Naive thymus-derived CD4-positive, alpha-beta T cell (primary cell): ENCODE results near the gene SEC14L1. TPM values are rescaled to one million over a fixed set of nuclear protein-coding genes. Genes with fewer than 3 reads are reported as not detected.

Source experiments
- ATAC-seq: fragments of 150-1000 bp; cut with Tn5 transposase; 2 replicates; pipeline ENCODE4 v1.10.0; 2021; ENCODE audit warnings: mild to moderate bottlenecking, moderate library complexity
- CTCF ChIA-PET: fragments of 350-600 bp; sonication (Branson Sonifier 250); formaldehyde crosslinking; loops from one replicate; lab custom pipeline; 2021; ENCODE audit warnings: antibody characterized with exemption; lab: Charles Lee
- POLR2A ChIA-PET: fragments of 350-600 bp; sonication (Branson Sonifier 250); formaldehyde crosslinking; loops from one replicate; lab custom pipeline; 2021; ENCODE audit warnings: antibody characterized with exemption, inconsistent platforms; lab: Charles Lee
- DNase-seq, 9 donors: peaks; one replicate each; pipeline versions ENCODE4 v3.0.0 to v3.0.0-alpha.2; 2020 to 2022; ENCODE audit warnings: mixed read lengths in 1 of 9
- H3K27ac ChIP-seq: one replicate; pipeline ENCODE4 v1.7.0; 2013; ENCODE audit warnings: mild to moderate bottlenecking, low read depth, low read length, moderate library complexity
- H3K27me3 ChIP-seq, 2 donors: one replicate each; pipeline ENCODE4 v1.7.0; 2013; ENCODE audit warnings: low read length in 2 of 2, mild to moderate bottlenecking in 2 of 2, moderate library complexity in 2 of 2; ENCODE audit not compliant: control insufficient read depth in 2 of 2, insufficient read depth in 2 of 2
- H3K36me3 ChIP-seq, 3 experiments: 1 replicate in 2 of 3; 2 replicates in 1 of 3; pipeline ENCODE4 v1.7.0; 2013; ENCODE audit warnings: low read length in 3 of 3, mild to moderate bottlenecking in 3 of 3, moderate library complexity in 1 of 3; ENCODE audit not compliant: insufficient read depth in 3 of 3, control insufficient read depth in 2 of 3
- H3K4me1 ChIP-seq, 2 donors: one replicate each; pipeline ENCODE4 v1.7.0; 2013; ENCODE audit warnings: low read length in 2 of 2, mild to moderate bottlenecking in 2 of 2, moderate library complexity in 1 of 2; ENCODE audit not compliant: control insufficient read depth in 2 of 2, insufficient read depth in 2 of 2
- H3K4me3 ChIP-seq: 2 replicates; pipeline ENCODE4 v1.7.0; 2013; ENCODE audit warnings: mild to moderate bottlenecking, low read length
- H3K9me3 ChIP-seq, 3 experiments: 1 replicate in 2 of 3; 2 replicates in 1 of 3; pipeline ENCODE4 v1.7.0; 2013; ENCODE audit warnings: low read length in 3 of 3; ENCODE audit not compliant: control insufficient read depth in 2 of 3
- H3K27ac Mint-ChIP-seq, 9 donors: one replicate each; pipeline ENCODE4 v1.8.0; 2020 to 2022; ENCODE audit warnings: mixed read lengths in 9 of 9, mild to moderate bottlenecking in 8 of 9, moderate library complexity in 5 of 9, inconsistent platforms in 2 of 9
- H3K27me3 Mint-ChIP-seq, 5 donors: one replicate each; pipeline ENCODE4 v1.8.0; 2021 to 2022; ENCODE audit warnings: mixed read lengths in 5 of 5, mild to moderate bottlenecking in 1 of 5
- H3K36me3 Mint-ChIP-seq, 5 donors: one replicate each; pipeline ENCODE4 v1.8.0; 2020 to 2022; ENCODE audit warnings: mixed read lengths in 5 of 5, mild to moderate bottlenecking in 3 of 5, inconsistent platforms in 1 of 5
- H3K4me1 Mint-ChIP-seq, 7 donors: one replicate each; pipeline ENCODE4 v1.8.0; 2020 to 2022; ENCODE audit warnings: mixed read lengths in 7 of 7, mild to moderate bottlenecking in 3 of 7, inconsistent platforms in 1 of 7
- H3K4me3 Mint-ChIP-seq, 10 donors: one replicate each; pipeline ENCODE4 v1.8.0; 2020 to 2022; ENCODE audit warnings: mild to moderate bottlenecking in 10 of 10, mixed read lengths in 10 of 10, moderate library complexity in 6 of 10, inconsistent platforms in 2 of 10
- H3K9me3 Mint-ChIP-seq, 11 donors: one replicate each; pipeline ENCODE4 v1.8.0; 2020 to 2022; ENCODE audit warnings: mixed read lengths in 11 of 11, mild to moderate bottlenecking in 4 of 11, inconsistent platforms in 1 of 11, moderate library complexity in 1 of 11
- intact Hi-C, 2 donors: fragments of 100-400 bp; cut with micrococcal nuclease; formaldehyde crosslinking; loops; one replicate each; pipeline ENCODE4 v1.15.1; 2023
- polyA plus RNA-seq, 2 donors: library from polyadenylated mRNA; unstranded; fragments of 300-500 nt; fragmentation: Illumina TruSeq; gene quantifications; one replicate each; pipeline ENCODE4 v1.2.3, GENCODE V29; 2021
- total RNA-seq, 6 experiments: library from RNA in 5 of 6; stranded (reverse) in 5 of 6; gene quantifications; 1 replicate in 5 of 6; 2 replicates in 1 of 6; pipeline ENCODE4 v1.2.3 and lab custom pipeline; 2021 to 2026

SEC14L1 gene
- total and polyA plus RNA-seq, 7 experiments from 2014 or later = 7.0 to 103 (median 28.7) TPM

DNA sequence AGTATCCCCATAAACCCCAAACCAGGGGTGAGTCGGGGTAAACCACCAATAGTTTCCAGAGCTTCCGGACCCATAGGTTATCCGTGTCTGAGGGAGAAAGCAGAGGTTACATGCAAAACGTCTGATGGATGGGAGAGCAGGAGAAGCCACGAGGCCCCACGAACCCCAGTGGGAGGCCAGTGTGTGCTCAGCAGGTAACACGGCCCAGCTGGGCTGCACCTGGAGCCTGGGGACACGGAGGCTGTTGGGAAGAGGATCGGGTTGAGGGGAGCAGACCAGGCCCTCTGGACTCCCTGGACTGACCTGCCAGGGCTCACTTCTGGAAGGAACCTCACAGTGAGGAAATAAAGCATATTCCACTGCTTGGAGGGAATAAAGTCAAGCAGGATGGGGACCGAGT is 78.1 kb downstream of the SEC14L1 start:
- Histone ChIP-seq H3K4me1 (no peaks in the 10 kb centered on the region), H3K36me3 (peaks cover 0 to 29% (median 3%) of the 10 kb centered on the region in 3 experiments), H3K4me3 (no peak overlapping the region), H3K27ac (no peak overlapping the region), H3K27me3 (no peaks in the 10 kb centered on the region), H3K9me3 (no peaks in the 10 kb centered on the region)
- no peak overlapping the region for H3K4me3 Mint-ChIP-seq
- ChIA-PET CTCF (no interaction called here), POLR2A (no interaction called here)
- intact Hi-C loops = no loop called here
- H3K9me3 Mint-ChIP-seq = no peaks in the 10 kb centered on the region
- H3K27ac Mint-ChIP-seq = peak overlapping the region in 2 of 9 donors; percentile 20 to 21
- no peak for ATAC-seq
- DNase-seq = no peak
- no peaks in the 10 kb centered on the region for H3K27me3 Mint-ChIP-seq
- H3K36me3 Mint-ChIP-seq = peaks cover 0 to 39% (median 11%) of the 10 kb centered on the region in 5 donors
- no peaks in the 10 kb centered on the region for H3K4me1 Mint-ChIP-seq

- CTCF ChIA-PET = no interaction called here
- no peaks in the 10 kb centered on the region for H3K27me3 ChIP-seq
- no peaks in the 10 kb centered on the region for H3K4me1 Mint-ChIP-seq
These were observed 81.6 kb downstream of the SEC14L1 start for GRCh38 chr17:77222356-77222755.

GRCh38 chr17:77223642-77224420 is 83.1 kb downstream of the SEC14L1 start:
- Histone ChIP-seq H3K27ac (no peak overlapping the region), H3K9me3 (peaks cover 0 to 6% (median 0%) of the 10 kb centered on the region in 3 experiments), H3K27me3 (no peaks in the 10 kb centered on the region), H3K4me3 (no peak overlapping the region), H3K4me1 (no peaks in the 10 kb centered on the region), H3K36me3 (no peaks in the 10 kb centered on the region)
- Mint-ChIP-seq H3K4me1 (no peaks in the 10 kb centered on the region), H3K4me3 (no peak overlapping the region), H3K9me3 (peaks cover 0 to 8% (median 0%) of the 10 kb centered on the region in 11 donors), H3K27ac (no peak overlapping the region), H3K27me3 (no peaks in the 10 kb centered on the region), H3K36me3 (peaks cover 0 to 7% (median 4%) of the 10 kb centered on the region in 5 donors)
- ChIA-PET CTCF (no interaction called here), POLR2A (no interaction called here)
- intact Hi-C loops = no loop called here
- DNase-seq = no peak
- no peak for ATAC-seq

More at GRCh38 chr17:77222356-77222755, 81.6 kb downstream of the SEC14L1 start:
- Histone ChIP-seq H3K4me3 (no peak overlapping the region), H3K9me3 (peaks cover 0 to 6% (median 0%) of the 10 kb centered on the region in 3 experiments), H3K36me3 (peaks cover 0 to 4% (median 0%) of the 10 kb centered on the region in 3 experiments), H3K27ac (no peak overlapping the region), H3K4me1 (no peaks in the 10 kb centered on the region)
- DNase-seq (no peak), ATAC-seq (no peak)
- peaks cover 0 to 18% (median 4%) of the 10 kb centered on the region in 5 donors for H3K36me3 Mint-ChIP-seq
- no peaks in the 10 kb centered on the region for H3K27me3 Mint-ChIP-seq
- POLR2A ChIA-PET = no interaction called here
- H3K9me3 Mint-ChIP-seq = peaks cover 0 to 8% (median 0%) of the 10 kb centered on the region in 11 donors
- H3K27ac Mint-ChIP-seq = no peak overlapping the region
- intact Hi-C loops = no loop called here
- H3K4me3 Mint-ChIP-seq = no peak overlapping the region

- Mint-ChIP-seq H3K4me1 (no peaks in the 10 kb centered on the region), H3K9me3 (peaks cover 0 to 8% (median 0%) of the 10 kb centered on the region in 11 donors), H3K36me3 (peaks cover 0 to 7% (median 3%) of the 10 kb centered on the region in 5 donors), H3K27ac (no peak overlapping the region), H3K27me3 (no peaks in the 10 kb centered on the region), H3K4me3 (no peak overlapping the region)
- Histone ChIP-seq H3K4me3 (no peak overlapping the region), H3K4me1 (no peaks in the 10 kb centered on the region), H3K9me3 (peaks cover 0 to 6% (median 0%) of the 10 kb centered on the region in 3 experiments), H3K27me3 (no peaks in the 10 kb centered on the region), H3K36me3 (no peaks in the 10 kb centered on the region), H3K27ac (no peak overlapping the region)
- DNase-seq (no peak), ATAC-seq (no peak)
- ChIA-PET CTCF (interaction anchor here (0.6 kb wide), 1 partner anchor 324 kb away, joined by 3 read pairs; no protein-coding TSS in a partner anchor), POLR2A (no interaction called here)
- intact Hi-C loops = no loop called here
These were observed 84.5 kb downstream of the SEC14L1 start for GRCh38 chr17:77225265-77225664.

- H3K9me3 ChIP-seq = peaks cover 0 to 6% (median 0%) of the 10 kb centered on the region in 3 experiments
- H3K27me3 ChIP-seq = no peaks in the 10 kb centered on the region
- peaks cover 0 to 8% (median 0%) of the 10 kb centered on the region in 11 donors for H3K9me3 Mint-ChIP-seq
- intact Hi-C loops = no loop called here
- H3K27me3 Mint-ChIP-seq = no peaks in the 10 kb centered on the region
- H3K27ac ChIP-seq = no peak overlapping the region
- no peaks in the 10 kb centered on the region for H3K4me1 Mint-ChIP-seq
- peaks cover 0 to 4% (median 0%) of the 10 kb centered on the region in 5 donors for H3K36me3 Mint-ChIP-seq
- no peak overlapping the region for H3K4me3 ChIP-seq
- ChIA-PET CTCF (no interaction called here), POLR2A (no interaction called here)
- ATAC-seq (no peak), DNase-seq (no peak)
- no peak overlapping the region for H3K4me3 Mint-ChIP-seq
- H3K36me3 ChIP-seq = no peaks in the 10 kb centered on the region
- H3K27ac Mint-ChIP-seq = no peak overlapping the region
- H3K4me1 ChIP-seq = no peaks in the 10 kb centered on the region
These were observed 86.9 kb downstream of the SEC14L1 start for GRCh38 chr17:77227461-77228240.

DNA sequence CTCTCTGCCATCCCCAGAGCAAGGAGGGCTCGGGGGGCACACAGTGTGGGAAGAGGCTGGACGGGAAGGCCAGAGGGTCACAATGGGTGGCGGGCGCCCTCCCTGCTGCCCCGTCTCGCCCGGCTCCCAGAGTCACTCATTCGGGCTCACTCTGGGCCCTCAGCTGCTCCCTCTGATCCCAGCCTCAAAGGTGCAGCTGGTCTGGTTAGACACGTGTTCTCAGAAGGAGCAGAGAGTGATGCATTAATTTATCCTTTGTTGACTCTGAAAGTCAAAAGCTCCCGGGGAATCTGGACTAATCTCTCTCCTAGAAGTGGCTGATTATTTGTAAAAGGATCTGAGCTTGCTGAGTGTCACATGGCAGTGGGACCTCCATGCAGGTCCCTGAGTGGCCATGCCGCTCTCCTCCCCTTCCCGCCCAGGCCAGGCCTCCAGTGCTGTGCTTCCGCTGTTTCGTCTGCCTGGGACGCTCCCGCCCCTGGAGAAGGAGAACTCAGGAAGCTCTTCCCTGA is 87.5 kb downstream of the SEC14L1 start:
- Histone ChIP-seq H3K36me3 (no peaks in the 10 kb centered on the region), H3K4me1 (no peaks in the 10 kb centered on the region), H3K27ac (no peak overlapping the region), H3K9me3 (peaks cover 0 to 6% (median 0%) of the 10 kb centered on the region in 3 experiments), H3K27me3 (no peaks in the 10 kb centered on the region), H3K4me3 (no peak overlapping the region)
- peaks cover 0 to 8% (median 0%) of the 10 kb centered on the region in 11 donors for H3K9me3 Mint-ChIP-seq
- POLR2A ChIA-PET = interaction anchor here (0.8 kb wide), 1 partner anchor 13 kb away, joined by 3 read pairs; no protein-coding TSS in a partner anchor
- H3K36me3 Mint-ChIP-seq = peaks cover 0 to 5% (median 0%) of the 10 kb centered on the region in 5 donors
- intact Hi-C loops = no loop called here
- H3K27ac Mint-ChIP-seq = peak overlapping the region in 1 of 9 donors; percentile 78
- no peak overlapping the region for H3K4me3 Mint-ChIP-seq
- no peaks in the 10 kb centered on the region for H3K27me3 Mint-ChIP-seq
- ATAC-seq (no peak), DNase-seq (no peak)
- CTCF ChIA-PET = no interaction called here
- peaks cover 0 to 3% (median 0%) of the 10 kb centered on the region in 7 donors for H3K4me1 Mint-ChIP-seq
